Putamen (tissue), 1 donor: ENCODE measurements around the gene GUCY1A2.

ENCODE experiments used
- DNase-seq: peaks from one replicate; pipeline ENCODE4 v3.0.0-alpha.2; 2016; ENCODE audit warnings: low spot score

Gene GUCY1A2

DNA sequence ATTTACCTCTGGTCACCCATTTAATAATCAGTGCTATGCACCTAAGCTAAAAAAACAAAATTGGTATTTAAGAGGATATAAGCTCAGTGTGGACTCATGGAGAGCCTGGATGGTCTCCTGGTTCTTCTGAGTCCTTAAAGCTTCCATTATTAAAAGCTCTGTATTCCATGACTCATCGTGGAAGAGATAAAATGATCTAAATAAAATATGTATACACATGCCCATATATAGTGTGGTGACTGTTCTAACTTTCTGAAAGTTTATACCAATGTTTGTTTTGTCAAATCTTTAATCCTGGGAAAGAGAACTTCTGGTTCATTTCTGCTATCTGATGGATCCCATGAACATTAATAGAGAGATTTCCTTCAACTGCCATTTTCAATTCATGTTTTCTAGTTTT, 375.9 kb downstream of the GUCY1A2 start:
- no peak for DNase-seq

DNA sequence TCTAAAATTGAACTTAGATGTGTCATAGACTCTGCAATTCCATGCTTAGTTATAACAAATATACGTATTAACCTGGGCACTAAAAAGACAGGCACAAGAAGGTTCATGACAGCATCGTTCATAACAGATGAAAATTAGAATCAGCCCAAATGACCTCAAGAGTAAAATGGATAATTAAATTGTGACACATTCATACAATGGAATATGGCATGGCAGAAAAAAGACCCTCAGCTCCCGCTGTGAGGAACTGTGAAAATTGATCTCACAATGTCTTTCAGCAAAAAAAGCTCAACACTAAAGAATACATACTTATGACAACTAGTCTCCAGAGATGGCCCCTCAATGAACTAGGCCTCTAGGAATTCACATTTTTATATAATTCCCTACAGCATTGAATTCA, 386.0 kb downstream of the GUCY1A2 start:
- DNase-seq: no peak

DNA sequence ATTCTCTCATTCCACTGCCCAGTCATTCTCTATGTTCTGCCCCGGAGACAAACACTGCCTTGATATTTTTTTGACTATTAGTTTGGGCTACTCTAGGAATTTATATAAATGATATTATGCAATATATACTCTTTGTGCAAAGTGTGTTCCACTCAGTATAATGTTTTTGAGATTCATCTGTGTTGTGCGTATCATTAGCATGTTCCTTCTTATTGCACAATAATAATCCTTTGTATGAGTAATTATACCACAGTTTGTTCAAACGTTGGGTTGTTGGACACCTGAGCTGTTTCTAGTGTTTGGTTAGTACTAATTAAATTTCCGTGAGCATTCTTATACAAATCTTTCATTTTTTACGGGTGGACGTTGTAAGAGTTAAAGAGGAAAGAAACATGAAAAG, 390.6 kb downstream of the GUCY1A2 start:
- no peak for DNase-seq

DNA sequence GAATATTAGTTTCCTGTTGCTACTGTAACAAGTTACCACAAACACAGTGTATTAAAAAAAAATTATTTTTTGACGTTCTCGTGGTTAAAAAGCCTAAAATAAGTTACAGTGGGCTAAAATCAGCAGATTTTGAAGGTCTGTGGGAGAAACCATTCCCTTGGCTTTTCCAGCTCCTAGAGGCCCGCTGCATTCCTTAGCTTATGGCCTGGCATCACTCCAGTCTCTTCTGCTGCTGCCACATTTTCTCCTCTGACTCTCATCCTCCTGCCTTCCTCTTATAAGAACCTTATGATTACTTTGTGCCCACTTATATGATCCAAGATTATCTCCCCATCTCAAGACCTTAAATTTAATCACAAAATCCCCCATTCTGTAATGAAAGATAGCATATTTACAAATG, 392.7 kb downstream of the GUCY1A2 start:
- DNase-seq: no peak

DNA sequence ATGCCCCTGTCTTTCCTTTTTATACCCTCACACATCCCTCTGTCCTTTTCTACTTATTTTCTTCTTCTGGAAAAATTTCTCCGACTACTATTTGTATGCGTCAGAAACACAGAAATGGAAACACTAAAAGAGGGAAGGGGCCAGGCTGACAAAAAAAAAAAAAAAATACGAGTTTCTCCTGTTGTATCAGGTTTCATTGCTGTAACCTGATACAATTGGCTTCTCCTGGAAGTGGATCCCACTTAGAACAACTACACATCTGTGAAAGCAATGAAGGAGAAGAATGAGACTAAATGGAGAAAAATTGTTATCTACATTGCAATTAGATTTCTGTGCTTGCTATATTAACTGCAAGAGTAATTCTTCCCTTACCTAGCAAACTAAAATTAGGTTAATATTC, 393.9 kb downstream of the GUCY1A2 start:
- DNase-seq: no peak
